Dermis blood vessel endothelial cell (primary cell): ENCODE data around the gene C1R. TPM values are rescaled to one million over a fixed set of nuclear protein-coding genes. Genes with fewer than 3 reads are reported as not detected.

Source experiments
- total RNA-seq: library from RNA; depleted of rRNA; stranded (reverse); fragments of >200 nt; gene quantifications from 2 replicates; pipeline ENCODE4 v1.2.3, GENCODE V29; 2014

C1R gene
- total RNA-seq, 1 donor from 2014 or later = 2.0 TPM

Other genes with a start within 250 kb of the C1R start
- 5.6 and 24.0 TPM in 2 replicates for gene CDCA3, start 241.2 kb downstream of the C1R start, total RNA-seq
- gene USP5, start 240.3 kb downstream of the C1R start, total RNA-seq = 85.3 and 128 TPM in 2 replicates
- gene TPI1, start 224.9 kb downstream of the C1R start, total RNA-seq = 625 and 743 TPM in 2 replicates
- gene SPSB2, start 219.1 kb downstream of the C1R start, total RNA-seq = 3.5 and 6.0 TPM in 2 replicates
- gene LRRC23, start 187.6 kb downstream of the C1R start, total RNA-seq = 2.2 and 5.8 TPM in 2 replicates
- gene ENO2, start 177.9 kb downstream of the C1R start, total RNA-seq = 2.8 and 2.9 TPM in 2 replicates
- gene ATN1, start 164.5 kb downstream of the C1R start, total RNA-seq = 12.1 and 18.7 TPM in 2 replicates
- not detected in 2 replicates for gene RNU7-1, start 148.6 kb downstream of the C1R start, total RNA-seq
- gene C12orf57, start 148.4 kb downstream of the C1R start, total RNA-seq = 73.7 and 177 TPM in 2 replicates
- 2.4 and 3.4 TPM in 2 replicates for gene PTPN6, start 141.1 kb downstream of the C1R start, total RNA-seq
- 191 and 205 TPM in 2 replicates for gene PHB2, start 121.8 kb downstream of the C1R start, total RNA-seq
- 35.6 and 39.3 TPM in 2 replicates for gene EMG1, start 121.5 kb downstream of the C1R start, total RNA-seq
- 8.0 and 15.3 TPM in 2 replicates for gene LPCAT3, start 74.0 kb downstream of the C1R start, total RNA-seq
- 0.19 and 1.4 TPM in 2 replicates for gene C1S, start 31.7 kb downstream of the C1R start, total RNA-seq
- gene C1RL, start 16.8 kb upstream of the C1R start, total RNA-seq = 26.7 and 28.8 TPM in 2 replicates
- 0.19 TPM in 1 of 2 replicates, not detected in the other for gene RBP5, start 36.4 kb upstream of the C1R start, total RNA-seq
- 35.2 and 42.0 TPM in 2 replicates for gene CLSTN3, start 37.9 kb upstream of the C1R start, total RNA-seq
- gene PEX5, start 97.2 kb upstream of the C1R start, total RNA-seq = 36.2 and 36.8 TPM in 2 replicates
- not detected in 2 replicates for gene ACSM4, start 211.6 kb upstream of the C1R start, total RNA-seq